Mucosa of gallbladder (tissue), 1 donor: ENCODE data around the gene CRYBA4. TPM values are rescaled to one million over a fixed set of nuclear protein-coding genes. Genes with fewer than 3 reads are reported as not detected.

ENCODE experiments used
- DNase-seq: peaks from one replicate; pipeline ENCODE4 v3.0.0-alpha.2; 2020; ENCODE audit warnings: low spot score
- total RNA-seq: library from RNA; stranded (reverse); gene quantifications from one replicate; pipeline ENCODE4 v1.2.1, GENCODE V29; 2021
- donor health status: DM: no; HTN: no; CAD: no.

CRYBA4 gene
- total RNA-seq, 1 donor from 2014 or later, result not detected

DNA sequence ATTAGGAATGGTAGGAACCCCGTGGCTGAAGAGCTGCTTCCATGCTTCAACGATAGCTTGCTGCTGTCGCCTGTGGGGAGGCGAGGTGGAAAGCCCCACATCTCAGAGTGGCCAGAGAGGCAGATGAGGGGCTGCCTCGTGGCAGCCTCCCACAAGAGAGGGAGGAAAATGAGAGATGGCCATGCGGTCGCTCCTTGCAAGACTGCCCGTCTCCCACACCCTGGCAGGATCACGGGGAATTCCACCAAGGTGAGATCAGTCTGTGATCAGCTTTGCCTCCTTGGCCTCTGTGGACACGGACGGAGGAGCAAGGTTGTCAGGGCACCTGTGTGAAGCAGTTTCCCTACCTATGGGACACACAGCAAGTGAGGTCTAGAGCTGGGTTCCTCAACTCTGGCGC lies 3.0 kb downstream of the CRYBA4 start:
- no peak for DNase-seq

DNA sequence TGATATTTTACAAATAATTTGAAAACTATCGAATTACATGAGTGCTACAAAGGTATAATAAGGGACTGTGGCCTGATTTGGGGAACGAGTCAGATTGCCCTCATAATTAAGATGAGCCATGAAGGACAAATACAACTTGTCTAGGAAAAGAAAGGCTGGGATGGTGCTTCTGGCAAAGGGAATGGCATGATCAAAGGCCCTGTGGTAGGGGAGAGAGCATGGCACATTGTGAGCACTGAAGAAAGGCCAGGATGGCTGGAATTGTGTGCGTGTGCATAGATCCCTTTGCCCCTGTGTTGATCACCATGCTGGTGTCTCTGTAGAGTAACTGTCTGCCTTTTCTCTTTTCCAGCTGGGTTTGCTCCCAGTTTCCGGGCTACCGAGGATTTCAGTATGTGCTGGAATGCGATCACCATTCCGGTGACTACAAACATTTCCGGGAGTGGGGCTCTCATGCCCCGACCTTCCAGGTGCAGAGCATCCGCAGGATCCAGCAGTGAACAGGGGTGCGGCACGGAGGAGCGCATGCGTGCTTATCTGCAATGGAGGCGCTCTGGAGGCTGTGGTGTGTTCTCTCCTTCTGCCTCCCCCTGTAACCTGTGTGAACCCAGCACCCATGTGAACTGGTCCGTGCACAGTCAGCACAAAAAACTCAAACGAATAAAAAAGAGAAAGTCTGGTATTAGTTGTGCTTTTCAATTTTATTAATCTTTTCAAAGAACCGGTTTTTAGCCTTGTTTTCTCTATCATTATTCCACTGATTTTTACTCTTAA lies 8.4 kb downstream of the CRYBA4 start:
- DNase-seq, result no peak

DNA sequence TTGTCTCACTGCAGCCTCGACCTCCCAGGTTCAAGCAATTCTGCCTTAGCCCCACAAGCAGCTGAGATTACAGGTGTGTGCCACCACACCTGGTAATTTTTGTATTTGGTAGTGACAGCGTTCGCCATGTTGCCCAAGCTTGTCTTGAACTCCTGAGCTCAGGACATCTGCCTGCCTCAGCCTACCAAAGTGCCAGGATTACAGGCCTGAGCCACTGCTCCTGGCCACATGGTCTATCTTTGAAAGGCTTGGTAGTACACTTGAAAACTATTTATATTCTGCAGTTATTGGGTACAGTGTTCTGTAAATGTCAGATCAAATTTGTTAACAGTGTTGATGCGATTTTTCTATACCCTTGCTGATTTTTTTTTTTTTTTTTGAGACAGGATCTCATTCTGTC lies 9.5 kb downstream of the CRYBA4 start:
- no peak for DNase-seq

DNA sequence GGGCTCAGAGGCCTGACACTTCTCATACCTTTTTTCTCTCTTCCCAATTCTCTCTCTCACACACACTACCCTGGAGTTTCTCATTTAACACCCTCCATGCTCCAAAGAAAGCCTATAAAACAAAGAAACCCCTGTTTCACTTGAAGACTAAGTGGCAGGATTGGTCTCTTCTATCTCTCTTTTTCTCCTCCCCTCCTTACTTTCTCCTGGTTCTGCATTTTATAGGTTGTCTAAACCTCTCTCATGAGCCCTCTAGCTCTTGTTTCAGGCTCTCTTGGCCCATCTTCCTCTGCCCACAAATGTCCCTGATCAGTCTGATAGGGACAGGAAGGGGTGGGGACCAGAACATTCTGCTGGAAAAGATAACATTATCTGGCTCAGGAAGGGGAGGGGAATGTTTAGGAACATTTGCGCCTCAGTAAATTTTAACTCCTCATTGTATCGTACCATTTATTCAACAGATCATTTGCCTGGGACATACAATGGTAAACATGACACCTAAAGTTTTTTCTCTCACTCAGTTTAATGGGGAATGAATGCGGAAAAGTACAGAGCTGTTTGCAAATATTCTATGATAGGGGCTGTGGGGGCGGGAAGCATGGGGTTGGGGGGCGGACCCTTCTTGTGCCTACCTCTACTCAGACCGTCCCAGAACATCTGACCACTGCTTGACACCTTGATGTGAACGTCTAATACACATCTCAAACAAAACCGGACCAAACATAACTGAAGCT lies 10.8 kb downstream of the CRYBA4 start:
- no peak for DNase-seq

DNA sequence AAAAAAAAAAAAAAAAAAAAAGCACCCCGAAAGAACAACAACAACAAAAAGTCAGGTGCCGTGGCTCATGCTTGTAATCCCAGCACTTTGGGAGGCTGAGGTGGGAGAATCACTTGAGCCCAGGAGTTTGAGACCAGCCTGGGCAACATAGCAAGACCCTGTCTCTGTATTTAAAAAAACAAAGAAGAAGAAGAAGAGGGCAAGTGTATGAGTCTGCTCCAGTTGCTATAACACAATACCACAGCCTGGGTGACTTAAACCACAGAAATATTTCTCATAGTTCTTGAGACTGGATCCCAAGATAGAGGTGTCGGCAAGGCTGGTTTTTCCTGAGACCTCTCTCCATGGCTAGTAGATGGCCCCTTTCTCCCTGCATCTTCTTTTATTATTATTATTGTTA lies 12.4 kb downstream of the CRYBA4 start:
- no peak for DNase-seq

DNA sequence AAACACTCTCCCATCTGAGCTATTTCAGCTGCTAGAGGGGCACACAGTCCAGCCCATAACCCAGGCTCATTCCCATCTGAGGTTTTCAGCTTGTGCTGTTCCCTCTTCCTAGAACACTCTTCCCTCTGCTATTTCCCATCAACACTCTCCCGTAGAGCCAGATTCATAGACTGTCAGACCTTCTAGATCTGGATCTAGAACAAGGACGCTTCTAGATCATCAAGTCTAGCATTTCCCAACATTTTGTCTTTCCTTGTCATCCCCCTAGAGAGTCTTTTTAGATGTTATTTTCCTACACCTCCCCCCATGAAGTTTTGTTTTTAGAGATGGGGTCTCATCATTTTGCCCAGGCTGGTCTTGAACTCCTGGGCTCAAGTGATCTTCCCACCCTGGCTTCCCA lies 13.4 kb downstream of the CRYBA4 start:
- no peak for DNase-seq

DNA sequence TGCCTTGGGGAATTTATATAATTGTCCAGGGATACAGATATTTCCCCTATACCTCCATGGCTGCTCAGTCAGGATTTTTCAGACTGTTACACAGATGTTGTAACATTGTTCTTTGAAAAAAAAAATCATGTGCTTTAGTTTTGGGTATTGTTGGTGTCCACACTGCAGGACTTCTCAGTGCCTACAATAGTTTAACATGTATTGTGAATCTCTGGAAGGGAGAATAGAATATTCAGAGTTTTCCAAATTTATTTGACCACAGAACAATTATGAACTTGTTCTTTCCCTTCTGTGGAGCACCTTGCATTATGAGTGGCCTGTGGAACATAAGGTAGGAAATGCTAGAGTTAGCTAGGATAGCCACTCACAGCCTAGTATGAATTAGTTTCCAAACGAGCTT lies 14.5 kb downstream of the CRYBA4 start:
- DNase-seq, result no peak

DNA sequence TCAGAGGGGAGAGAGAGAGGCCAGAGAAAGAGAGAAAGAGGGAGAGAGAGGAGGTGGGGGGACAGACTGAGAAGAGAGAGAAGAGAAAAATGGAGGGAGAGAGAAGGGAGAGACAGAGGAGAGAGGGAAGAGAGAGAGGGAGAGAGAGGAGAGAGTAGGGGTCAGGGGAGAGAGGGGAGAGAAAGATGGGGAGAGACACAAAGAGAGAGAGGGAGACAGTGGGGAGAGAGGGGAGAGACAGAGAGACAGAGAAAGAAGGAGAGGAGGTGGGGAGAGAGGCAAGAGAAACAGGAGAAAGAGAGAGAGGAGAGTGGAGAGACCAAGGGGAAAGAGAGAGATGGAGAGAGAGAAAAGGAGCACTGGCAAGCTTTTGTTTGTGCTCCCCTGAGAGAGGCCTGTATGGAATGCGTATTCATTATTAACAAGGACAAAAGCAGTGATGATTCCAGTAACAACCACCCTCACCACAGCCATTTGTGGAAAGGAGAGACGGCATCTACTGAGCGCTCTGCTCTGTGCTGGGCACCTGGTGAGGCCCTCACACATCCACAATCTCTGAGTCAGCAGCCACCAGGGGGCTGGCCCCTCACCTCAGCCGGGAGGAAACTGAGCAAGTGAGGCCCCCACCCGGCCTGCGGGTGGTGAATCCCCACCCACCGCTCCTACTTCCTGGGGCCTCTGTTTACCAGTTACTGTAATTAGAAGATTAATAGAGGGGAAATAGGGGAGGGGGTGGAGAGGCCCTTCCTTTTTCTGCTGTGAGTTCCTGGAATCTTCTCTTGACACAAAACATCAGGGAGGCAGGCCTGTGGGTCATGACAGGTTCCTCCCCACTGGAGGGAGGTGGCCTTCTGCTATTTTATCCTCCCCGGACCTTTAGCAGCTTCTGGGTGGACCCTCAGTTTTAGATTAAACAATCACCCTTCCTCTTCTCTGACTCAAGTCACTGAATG lies 21.0 kb downstream of the CRYBA4 start:
- no peak for DNase-seq

DNA sequence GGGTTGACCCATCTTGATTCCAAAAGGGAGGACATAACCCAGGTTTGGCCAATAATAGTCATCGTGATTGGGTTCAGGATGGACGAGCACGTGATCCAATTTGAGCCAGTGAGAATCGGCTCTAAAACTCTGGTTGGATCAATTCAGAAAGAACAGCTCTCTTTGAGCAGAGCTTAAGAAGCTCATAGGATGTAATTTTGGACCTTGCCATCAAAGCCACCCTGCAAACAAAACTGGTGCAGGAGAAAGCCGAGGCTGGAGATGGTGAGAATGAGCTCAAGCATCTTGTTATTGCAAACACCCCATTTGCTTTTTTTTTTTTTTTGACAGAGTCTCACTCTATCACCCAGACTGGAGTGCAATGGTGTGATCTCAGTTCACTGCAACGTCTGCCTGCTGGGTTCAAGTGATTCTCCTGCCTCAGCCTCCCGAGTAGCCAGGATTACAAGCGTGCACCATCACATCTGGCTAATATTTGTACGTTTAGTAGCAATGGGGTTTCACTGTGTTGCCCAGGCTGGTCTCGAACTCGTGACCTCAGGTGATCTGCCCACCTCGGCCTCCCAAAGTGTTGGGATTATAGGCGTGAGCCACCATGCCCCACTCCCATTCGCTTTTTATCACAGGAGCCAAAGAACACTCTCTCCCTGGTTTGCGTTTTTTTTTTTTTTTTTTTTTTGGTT lies 21.8 kb downstream of the CRYBA4 start:
- no peak for DNase-seq

DNA sequence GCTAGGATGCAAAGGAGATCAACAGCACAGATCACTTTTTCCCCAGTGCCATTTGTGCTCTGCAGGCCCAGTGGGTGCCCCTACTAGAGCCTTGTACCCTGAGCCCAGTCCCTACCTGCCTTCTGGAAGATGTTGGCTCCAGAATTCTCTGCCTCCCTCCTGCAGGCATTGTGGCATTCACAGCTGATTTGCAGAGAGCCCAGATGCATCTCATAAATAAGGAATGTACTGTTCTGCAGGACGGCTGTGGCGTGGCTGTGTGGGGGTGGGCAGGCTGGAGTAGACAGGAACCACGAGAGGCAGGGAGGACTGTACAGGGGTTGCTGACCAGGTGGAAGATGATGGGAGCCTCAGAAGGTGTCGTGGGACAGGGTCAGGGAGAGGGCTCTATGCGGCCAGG lies 24.4 kb downstream of the CRYBA4 start:
- no peak for DNase-seq

DNA sequence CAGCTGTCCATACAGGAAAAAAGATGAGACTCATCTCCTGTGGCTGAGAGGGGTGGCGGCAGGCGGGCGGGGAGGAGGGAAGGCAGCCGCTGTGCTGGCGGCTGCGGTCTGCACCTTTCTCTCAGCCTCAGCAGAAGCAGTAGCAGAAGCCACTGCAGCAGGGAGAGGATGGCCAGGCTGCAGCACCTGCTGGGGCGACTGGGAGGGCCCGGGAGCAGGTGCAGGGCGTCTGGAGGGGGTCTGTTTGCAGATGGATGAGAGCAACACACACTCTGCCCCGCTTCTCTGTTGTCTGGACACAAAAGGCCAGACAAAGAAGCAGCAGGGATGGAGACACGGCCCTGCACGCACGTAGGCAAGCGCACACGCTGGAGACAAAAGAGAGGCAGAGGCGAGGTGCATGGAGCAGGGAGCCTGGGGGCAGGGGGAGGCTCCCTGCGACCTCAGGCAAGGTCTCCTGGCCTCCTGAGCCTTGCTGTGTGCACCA lies 26.3 kb downstream of the CRYBA4 start:
- DNase-seq, result no peak

DNA sequence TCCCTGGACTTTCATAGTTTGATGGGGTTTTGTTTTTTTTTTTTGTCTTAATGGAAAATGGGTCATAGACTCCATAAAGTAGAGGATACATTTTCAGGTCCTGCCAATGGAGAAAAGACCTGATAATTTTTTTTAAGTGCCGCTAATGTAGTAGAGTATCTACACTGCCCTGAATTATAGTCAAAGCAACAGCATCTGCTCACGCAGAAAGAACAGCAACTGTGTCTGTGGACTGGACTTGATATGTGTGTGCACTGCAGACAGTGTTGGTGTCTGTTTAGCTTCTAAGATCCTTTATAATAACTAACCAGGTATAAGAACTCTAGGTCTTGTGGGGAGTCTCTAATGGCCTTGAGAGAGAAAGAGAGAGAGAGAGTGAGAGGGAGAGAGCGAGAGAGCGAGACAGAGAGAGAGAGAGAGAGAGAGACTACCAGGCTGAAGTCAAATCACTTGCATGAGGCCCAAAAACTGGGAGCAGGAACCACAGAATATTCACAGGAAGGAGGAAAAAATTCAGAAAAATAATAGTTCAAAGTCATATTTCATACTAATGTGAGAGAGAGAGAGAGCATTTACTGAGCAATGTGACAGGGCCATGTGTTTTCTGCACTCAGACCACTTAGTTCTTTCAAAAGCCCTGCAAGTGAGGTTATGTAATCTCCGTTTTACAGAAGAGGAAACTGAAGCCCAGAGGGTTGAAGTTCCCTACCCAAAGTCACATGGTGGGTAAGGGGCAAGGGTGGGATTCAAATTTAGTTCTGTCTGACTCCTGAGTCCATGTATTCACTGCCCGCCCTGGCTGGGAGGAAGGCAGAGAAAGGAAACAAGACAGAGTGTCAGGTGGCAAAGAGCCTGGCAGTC lies 27.0 kb downstream of the CRYBA4 start:
- no peak for DNase-seq

DNA sequence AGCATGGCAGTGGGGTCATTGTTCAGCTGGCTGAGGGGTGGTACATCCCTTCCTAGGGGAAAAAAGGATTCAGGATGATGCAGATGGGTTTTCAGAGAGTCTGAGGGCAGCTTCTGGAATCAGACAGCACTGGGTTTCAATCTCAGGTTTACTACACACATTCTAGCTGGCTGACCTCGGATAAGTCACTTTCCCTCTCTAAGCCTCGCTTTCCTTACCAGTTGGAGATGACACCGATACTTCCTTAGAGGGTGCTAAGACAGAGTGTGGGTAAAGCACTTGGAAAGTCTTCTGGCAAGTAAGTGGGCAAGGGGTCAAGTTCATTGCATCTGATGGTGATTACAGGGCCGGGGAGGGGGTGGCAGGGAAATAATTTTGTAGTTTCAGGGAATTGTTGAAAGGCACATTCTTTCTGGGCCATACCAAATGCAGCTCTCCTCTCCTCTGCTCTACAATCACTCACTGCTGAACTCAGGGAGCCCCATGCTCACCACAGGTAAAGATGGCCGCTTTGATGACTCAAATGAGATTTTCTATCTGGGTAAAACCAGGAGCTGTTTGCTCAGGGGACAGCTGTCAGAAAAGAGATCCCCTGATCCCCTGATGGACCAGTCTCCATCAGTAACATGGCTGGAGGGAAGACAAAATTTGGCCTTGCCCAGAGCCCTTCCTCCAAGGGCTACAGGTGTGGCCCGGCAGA lies 29.1 kb downstream of the CRYBA4 start:
- DNase-seq, result no peak

DNA sequence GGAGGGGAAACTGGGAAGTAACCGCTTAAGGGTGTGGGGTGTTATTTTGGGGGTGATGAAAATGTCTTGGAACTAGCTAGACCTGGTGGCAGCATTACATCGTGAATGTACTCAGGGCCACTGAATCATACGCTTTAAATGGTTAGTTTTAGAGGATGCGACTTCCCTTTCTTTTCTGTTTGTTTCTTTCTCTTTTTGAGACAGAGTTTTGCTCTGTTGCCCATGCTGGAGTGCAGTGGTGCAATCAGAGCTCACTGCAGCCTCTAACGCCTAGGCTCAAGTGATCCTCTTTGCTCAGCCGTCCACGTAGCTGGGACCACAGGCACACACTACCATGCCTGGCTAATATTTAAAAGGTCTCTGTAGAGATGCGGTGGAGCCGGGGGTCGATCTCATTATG lies 30.1 kb downstream of the CRYBA4 start:
- DNase-seq, result no peak

DNA sequence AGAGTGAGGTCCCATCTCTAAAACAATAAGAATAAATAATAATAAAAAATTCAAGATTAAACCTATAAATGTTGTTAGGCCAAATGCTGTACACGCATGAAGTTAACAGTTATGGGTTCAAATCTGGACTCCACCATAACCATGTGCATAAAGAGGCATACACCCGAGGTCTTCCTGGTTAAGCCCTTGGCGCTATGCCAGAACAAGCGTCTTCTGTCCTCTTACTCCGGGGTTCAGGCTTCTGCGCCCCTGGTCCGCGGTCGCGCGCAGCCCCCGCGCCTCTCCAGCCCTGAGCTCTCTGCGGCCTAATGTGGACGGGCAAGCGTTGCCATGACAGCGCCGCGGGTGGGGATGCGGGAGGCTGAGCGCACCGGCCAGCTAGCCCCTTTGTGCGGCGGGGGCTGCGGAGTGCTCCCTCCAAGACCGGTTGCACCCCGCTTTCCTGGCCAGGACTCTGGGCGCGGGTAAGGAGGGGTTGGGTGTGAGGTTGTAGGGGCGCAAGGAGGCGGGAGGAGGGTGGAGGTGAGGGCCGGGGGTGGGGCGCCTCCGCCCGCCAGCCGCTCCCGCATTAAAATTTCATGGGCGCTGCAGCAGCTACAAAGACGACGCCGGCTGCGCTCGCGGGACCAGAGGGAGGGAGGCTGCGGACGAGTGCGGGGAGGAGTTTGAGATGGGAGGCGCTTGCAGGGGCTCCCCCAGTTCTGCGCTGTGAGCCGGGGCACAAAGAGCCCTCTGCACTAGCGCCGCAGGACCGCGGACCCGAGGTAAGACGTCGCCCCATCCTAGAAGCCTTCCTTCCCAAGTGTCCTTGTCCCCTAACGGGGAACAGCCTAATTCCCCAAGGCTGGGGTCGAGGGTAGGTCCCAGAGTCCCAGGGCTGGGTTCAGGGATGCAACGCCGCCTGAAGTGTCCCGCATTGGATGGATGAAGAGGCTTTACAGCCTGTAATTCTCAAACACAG lies 35.4 kb downstream of the CRYBA4 start, which contains the start of gene MIAT:
MIAT (plus strand) TSS at position 698 of the 961 bp plus-strand sequence.
- DNase-seq, result no peak

DNA sequence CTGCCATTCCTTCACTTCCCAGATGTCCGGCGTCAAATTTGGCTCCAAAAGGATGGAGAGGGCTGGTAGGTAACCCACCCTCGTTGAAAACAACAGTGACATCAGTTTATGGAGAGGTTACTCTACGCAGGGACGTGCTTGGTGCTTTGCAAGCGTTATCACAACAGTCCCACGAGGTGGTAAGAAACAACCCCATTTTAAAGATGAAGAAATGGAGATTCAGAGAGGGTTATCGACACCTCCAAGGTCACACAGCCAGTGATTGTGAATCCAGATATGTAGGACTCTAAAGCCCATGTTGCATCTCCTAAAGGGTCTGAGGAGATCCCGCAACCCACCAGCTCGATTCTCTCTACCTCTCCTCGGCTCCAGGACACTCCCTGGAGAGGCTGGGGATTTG lies 36.4 kb downstream of the CRYBA4 start:
- DNase-seq, result no peak

DNA sequence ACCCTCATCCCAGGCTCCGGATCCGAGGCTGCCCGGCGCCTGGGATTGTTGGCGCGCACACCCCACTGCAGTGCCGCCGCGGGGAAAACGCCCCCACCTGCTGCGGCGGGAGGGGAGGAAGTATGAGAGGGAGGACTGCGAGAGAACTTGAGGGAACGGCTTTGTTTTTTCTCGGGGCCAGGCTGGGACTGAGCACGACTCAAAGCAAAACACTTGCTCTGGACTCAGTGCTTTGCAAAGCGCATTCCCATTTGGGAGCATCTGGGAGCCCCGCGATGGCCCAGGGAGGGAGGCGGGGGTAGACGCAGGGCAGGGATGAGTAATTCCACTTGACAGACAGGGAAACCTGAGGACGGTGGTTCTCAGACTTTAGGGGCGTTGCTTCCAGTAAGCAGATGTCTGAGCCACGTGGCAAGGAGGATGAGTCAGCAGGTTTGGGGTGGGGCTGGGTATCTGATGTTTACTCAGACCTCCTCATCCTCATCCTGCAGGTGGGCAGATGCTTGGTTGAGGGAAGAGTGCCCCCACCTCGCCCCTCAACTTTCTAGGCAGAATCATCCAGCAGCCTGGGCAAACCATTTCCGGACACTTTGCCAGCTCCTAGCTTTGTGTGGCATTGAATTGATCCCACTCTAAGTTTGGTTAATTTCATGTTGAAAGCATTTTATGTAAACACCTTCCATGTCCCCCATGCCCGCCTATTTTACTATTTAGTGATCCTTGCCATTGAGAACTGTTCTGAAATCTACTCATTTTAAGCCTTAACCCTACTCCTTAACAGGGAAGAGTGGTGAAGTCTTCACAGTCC lies 37.1 kb downstream of the CRYBA4 start:
- DNase-seq, result no peak

DNA sequence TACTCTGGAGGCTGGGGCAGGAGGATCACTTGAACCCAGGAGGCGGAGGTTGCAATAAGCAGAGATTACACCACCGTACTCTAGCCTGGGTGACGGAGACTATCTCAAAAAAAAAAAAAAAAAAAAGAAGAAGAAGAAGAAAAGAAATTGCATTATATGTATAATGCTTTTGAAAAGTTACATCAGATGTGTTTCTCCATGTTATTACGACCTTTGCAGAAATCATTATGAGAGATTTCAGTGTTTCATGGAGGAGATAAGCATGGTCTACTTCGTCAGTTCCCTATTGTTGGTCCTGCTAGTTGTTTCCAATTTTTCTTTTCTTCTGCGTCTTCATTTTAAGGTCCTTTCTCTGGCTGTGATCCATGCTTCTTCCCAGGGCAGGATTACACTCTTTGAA lies 38.6 kb downstream of the CRYBA4 start:
- no peak for DNase-seq
